ENCODE data around the gene SYTL3.

SYTL3 gene

DNA sequence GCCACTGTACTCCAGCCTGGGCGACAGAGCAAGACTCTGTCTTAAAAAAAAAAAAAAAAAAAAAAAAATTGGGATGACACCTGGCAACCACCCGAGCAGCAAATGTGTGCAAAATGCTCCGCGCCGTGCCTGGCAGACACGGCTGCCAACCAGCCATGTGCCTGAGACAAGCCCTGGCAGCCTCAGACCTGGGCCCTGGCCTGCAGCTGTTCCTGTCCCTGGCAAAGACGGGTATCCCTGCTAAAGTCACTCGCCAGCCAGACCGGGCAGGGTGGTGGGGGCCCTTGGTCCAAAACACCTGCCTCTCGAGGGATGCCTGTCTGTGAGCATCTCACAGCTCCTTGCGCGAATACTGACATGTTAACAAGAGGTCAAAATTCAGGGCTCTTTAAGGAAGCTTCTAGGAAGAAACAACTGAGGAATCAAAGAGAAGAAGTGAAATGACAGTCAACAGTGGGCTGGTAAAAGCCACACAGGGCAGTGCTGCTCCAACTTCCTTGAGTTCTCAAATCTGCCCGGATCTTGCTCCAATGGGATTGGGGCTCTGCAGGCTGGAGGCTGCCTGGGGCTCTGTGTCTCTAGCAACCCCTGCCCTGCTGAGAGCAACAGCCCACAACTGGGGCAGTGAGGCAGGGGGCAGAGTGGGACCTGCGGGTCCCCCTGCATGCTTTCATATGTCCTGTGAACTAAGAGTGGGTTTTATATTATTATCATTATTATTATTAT lies 53.4 kb downstream of the SYTL3 start:
- no peak for TF ChIP-seq CTCF (IDR thresholded peaks at IDR 0.05; ENCODE audit: borderline replicate concordance, control extremely low read depth, extremely low read depth, insufficient read depth, missing control alignments)
- in situ Hi-C loops (cut with MboI; ENCODE audit: low sequenced_read_pairs, unreplicated experiment), result loop anchor here (25.0 kb wide), 1 partner anchor 409 kb away; no protein-coding TSS in a partner anchor
- DNase-seq (ENCODE audit: low spot score), result no peak

- in situ Hi-C loops (cut with MboI; ENCODE audit: low sequenced_read_pairs, unreplicated experiment), result loop anchor here (25.0 kb wide), 1 partner anchor 408 kb away; no protein-coding TSS in a partner anchor
- peak; percentile 99 for TF ChIP-seq CTCF (IDR thresholded peaks at IDR 0.05; ENCODE audit: borderline replicate concordance, control extremely low read depth, extremely low read depth, insufficient read depth, missing control alignments)
- peak; percentile 92 for DNase-seq (ENCODE audit: low spot score)
These were observed 54.3 kb downstream of the SYTL3 start for GRCh38 chr6:158703837-158704822.

DNA sequence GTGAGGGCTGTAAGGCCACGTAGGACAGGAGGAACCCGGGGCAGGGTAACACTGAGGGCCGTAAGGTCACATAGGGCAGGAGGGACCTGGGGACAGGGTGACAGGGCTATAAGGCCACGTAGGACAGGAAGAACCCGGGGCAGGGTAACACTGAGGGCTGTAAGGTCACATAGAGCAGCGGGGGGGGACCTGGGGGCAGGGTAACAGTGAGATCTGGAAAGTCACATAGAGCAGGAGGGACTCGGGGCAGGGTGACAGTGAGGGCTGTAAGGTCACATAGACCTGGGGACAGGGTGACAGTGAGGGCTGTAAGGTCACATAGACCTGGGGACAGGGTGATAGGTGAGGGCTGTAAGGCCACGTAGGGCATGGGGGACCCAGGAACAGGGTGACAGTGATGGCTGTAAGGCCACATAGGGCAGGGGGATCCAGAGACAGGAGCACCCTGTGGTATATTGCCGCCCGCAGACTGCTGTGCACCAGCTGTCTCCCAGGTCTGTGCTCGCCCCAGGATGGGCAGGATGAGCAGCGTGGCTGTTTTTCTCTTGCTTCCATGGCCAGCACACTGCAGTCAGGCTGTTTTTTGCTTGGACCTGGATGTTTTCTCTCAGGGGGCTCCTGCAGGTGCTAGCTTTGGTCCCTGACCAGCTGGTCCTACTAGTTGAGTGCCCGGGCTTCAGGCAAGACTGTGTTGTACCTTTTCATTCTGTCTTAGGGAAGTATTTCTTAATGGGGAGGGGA lies 55.7 kb downstream of the SYTL3 start:
- DNase-seq (ENCODE audit: low spot score), result no peak
- no peak for TF ChIP-seq CTCF (IDR thresholded peaks at IDR 0.05; ENCODE audit: borderline replicate concordance, control extremely low read depth, extremely low read depth, insufficient read depth, missing control alignments)
- in situ Hi-C loops (cut with MboI; ENCODE audit: low sequenced_read_pairs, unreplicated experiment), result loop anchor here (25.0 kb wide), 1 partner anchor 407 kb away; no protein-coding TSS in a partner anchor

DNA sequence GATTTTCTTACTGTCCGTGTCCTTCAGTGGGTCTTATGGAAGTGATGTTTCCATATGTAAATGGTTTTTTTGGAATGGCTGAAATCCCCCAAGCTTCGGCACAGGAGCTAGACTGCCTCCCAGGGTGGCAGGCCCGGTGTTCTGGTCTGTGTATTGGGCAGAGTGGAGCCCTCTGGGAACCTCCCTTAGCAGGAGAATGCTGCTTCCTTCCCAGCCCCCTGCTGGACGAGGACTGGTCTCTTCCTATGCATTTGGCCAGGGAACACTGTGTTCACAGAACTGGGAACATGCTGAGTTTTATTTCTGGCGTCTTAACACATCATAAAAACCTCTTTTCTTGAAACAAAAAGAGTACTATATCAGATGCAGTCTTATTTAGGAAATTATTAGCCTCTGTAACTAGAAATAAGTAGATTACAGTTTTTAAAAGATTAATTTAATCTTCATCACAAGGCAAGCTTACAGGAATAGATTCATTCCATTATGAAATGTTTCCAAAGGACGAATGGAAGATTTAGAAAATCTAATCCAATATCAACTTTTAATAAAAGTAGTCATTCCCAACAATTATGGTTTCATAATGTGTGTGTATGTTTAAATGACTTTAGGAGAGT lies 56.6 kb downstream of the SYTL3 start:
- DNase-seq (ENCODE audit: low spot score), result no peak
- TF ChIP-seq CTCF (IDR thresholded peaks at IDR 0.05; ENCODE audit: borderline replicate concordance, control extremely low read depth, extremely low read depth, insufficient read depth, missing control alignments), result no peak
- in situ Hi-C loops (cut with MboI; ENCODE audit: low sequenced_read_pairs, unreplicated experiment), result loop anchor here (25.0 kb wide), 1 partner anchor 406 kb away; no protein-coding TSS in a partner anchor

- no peak for DNase-seq (ENCODE audit: low spot score)
- in situ Hi-C loops (cut with MboI; ENCODE audit: low sequenced_read_pairs, unreplicated experiment), result loop anchor here (25.0 kb wide), 1 partner anchor 405 kb away; no protein-coding TSS in a partner anchor
- no peak for TF ChIP-seq CTCF (IDR thresholded peaks at IDR 0.05; ENCODE audit: borderline replicate concordance, control extremely low read depth, extremely low read depth, insufficient read depth, missing control alignments)
These were observed 57.4 kb downstream of the SYTL3 start for GRCh38 chr6:158707120-158707820.

All from GM13976 (cell line).